ENCODE results near the gene OLFML1.

The OLFML1 gene

GRCh38 chr11:7494086-7494745, 8.9 kb downstream of the OLFML1 start:
- Histone ChIP-seq H3K4me3 (replicated peaks; ENCODE audit: low read depth, low read length) (no peak overlapping the region), H3K36me3 (ENCODE audit: control insufficient read depth, insufficient read depth, low read length) (no peaks in the 10 kb centered on the region; the same call in none of the 2 replicates), H3K27me3 (replicated peaks; ENCODE audit: control insufficient read depth, insufficient read depth, low read length) (no peaks in the 10 kb centered on the region)
- no peak for DNase-seq (ENCODE audit: extremely low read depth, insufficient read length)
- TF ChIP-seq CTCF (IDR thresholded peaks at IDR 0.05; ENCODE audit: insufficient read depth, low read length, poor library complexity, severe bottlenecking) = no peak

- DNase-seq (ENCODE audit: extremely low read depth, insufficient read length) = peak; percentile 78
- no peaks in the 10 kb centered on the region for H3K27me3 ChIP-seq (replicated peaks; ENCODE audit: control insufficient read depth, insufficient read depth, low read length)
These were observed 10.7 kb downstream of the OLFML1 start for GRCh38 chr11:7495882-7496551.

GRCh38 chr11:7498193-7498592, 12.9 kb downstream of the OLFML1 start:
- TF ChIP-seq CTCF (IDR thresholded peaks at IDR 0.05; ENCODE audit: insufficient read depth, low read length, poor library complexity, severe bottlenecking) = no peak
- Histone ChIP-seq H3K27me3 (replicated peaks; ENCODE audit: control insufficient read depth, insufficient read depth, low read length) (no peaks in the 10 kb centered on the region), H3K4me3 (replicated peaks; ENCODE audit: low read depth, low read length) (no peak overlapping the region), H3K36me3 (ENCODE audit: control insufficient read depth, insufficient read depth, low read length) (no peaks in the 10 kb centered on the region; the same call in none of the 2 replicates)
- DNase-seq (ENCODE audit: extremely low read depth, insufficient read length) = no peak

More at GRCh38 chr11:7495882-7496551, 10.7 kb downstream of the OLFML1 start:
- no peak for TF ChIP-seq CTCF (IDR thresholded peaks at IDR 0.05; ENCODE audit: insufficient read depth, low read length, poor library complexity, severe bottlenecking)
- Histone ChIP-seq H3K4me3 (replicated peaks; ENCODE audit: low read depth, low read length) (no peak overlapping the region), H3K36me3 (ENCODE audit: control insufficient read depth, insufficient read depth, low read length) (no peaks in the 10 kb centered on the region; the same call in none of the 2 replicates)

- Histone ChIP-seq H3K36me3 (ENCODE audit: control insufficient read depth, insufficient read depth, low read length) (no peaks in the 10 kb centered on the region; the same call in none of the 2 replicates), H3K4me3 (replicated peaks; ENCODE audit: low read depth, low read length) (no peak overlapping the region)
- DNase-seq (ENCODE audit: extremely low read depth, insufficient read length) = no peak
These were observed 13.8 kb downstream of the OLFML1 start for GRCh38 chr11:7499081-7499480.

GRCh38 chr11:7500251-7500650, 14.9 kb downstream of the OLFML1 start:
- no peaks in the 10 kb centered on the region; the same call in 1 of the 2 replicates for H3K36me3 ChIP-seq (ENCODE audit: control insufficient read depth, insufficient read depth, low read length)
- DNase-seq (ENCODE audit: extremely low read depth, insufficient read length) = no peak
- H3K27me3 ChIP-seq (replicated peaks; ENCODE audit: control insufficient read depth, insufficient read depth, low read length) = no peaks in the 10 kb centered on the region

More at GRCh38 chr11:7499081-7499480, 13.8 kb downstream of the OLFML1 start:
- TF ChIP-seq CTCF (IDR thresholded peaks at IDR 0.05; ENCODE audit: insufficient read depth, low read length, poor library complexity, severe bottlenecking) = no peak
- no peaks in the 10 kb centered on the region for H3K27me3 ChIP-seq (replicated peaks; ENCODE audit: control insufficient read depth, insufficient read depth, low read length)

More at GRCh38 chr11:7500251-7500650, 14.9 kb downstream of the OLFML1 start:
- H3K4me3 ChIP-seq (replicated peaks; ENCODE audit: low read depth, low read length) = no peak overlapping the region
- no peak for TF ChIP-seq CTCF (IDR thresholded peaks at IDR 0.05; ENCODE audit: insufficient read depth, low read length, poor library complexity, severe bottlenecking)
